ENCODE results near the gene ERI3.

DNA sequence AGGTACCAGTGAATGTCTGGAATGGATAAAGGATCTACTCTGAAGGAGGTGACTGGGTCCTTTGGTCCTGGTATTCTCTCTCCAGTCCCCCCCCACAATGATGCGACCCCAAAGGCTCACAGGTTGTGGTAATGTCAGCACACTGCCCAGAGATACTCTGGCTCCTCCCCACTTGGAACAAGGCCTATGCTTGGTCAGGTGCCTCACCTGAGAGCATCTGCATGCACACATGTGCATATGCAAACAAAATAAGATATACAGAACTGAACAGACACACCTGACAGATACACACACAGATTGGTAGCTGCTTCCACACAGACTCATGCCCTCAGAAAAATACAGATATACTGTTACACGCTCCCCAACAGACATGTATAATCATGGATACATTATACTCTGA lies 108.3 kb downstream of the ERI3 start:
- TF ChIP-seq POLR2A (IDR thresholded peaks at IDR 0.05; ENCODE audit: low read depth, low read length) (no peak), EZH2 (IDR thresholded peaks at IDR 0.05; ENCODE audit: borderline replicate concordance, low read depth, low read length, severe bottlenecking) (no peak), POLR2AphosphoS5 (IDR thresholded peaks at IDR 0.05; ENCODE audit: insufficient read depth, low read depth, low read length) (no peak), MYC (IDR thresholded peaks at IDR 0.05; ENCODE audit: low read depth, low read length) (no peak), JUN (IDR thresholded peaks at IDR 0.05; ENCODE audit: borderline replicate concordance, insufficient read depth, insufficient read length, low read depth) (no peak)
- TF ChIP-seq, protein P1, sequence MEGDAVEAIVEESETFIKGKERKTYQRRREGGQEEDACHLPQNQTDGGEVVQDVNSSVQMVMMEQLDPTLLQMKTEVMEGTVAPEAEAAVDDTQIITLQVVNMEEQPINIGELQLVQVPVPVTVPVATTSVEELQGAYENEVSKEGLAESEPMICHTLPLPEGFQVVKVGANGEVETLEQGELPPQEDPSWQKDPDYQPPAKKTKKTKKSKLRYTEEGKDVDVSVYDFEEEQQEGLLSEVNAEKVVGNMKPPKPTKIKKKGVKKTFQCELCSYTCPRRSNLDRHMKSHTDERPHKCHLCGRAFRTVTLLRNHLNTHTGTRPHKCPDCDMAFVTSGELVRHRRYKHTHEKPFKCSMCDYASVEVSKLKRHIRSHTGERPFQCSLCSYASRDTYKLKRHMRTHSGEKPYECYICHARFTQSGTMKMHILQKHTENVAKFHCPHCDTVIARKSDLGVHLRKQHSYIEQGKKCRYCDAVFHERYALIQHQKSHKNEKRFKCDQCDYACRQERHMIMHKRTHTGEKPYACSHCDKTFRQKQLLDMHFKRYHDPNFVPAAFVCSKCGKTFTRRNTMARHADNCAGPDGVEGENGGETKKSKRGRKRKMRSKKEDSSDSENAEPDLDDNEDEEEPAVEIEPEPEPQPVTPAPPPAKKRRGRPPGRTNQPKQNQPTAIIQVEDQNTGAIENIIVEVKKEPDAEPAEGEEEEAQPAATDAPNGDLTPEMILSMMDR (IDR thresholded peaks at IDR 0.05; ENCODE audit: extremely low read depth in 1 of 2, insufficient read depth in 1 of 2, low read depth in 1 of 2, low read length in 2 of 2): no peak
- TF ChIP-seq, protein P2, sequence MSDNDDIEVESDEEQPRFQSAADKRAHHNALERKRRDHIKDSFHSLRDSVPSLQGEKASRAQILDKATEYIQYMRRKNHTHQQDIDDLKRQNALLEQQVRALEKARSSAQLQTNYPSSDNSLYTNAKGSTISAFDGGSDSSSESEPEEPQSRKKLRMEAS (IDR thresholded peaks at IDR 0.05; ENCODE audit: insufficient read depth, insufficient read length): no peak

Data from endothelial cell of umbilical vein (primary cell).